Measurements from ENCODE around the gene ZFP69.

ZFP69 gene

DNA sequence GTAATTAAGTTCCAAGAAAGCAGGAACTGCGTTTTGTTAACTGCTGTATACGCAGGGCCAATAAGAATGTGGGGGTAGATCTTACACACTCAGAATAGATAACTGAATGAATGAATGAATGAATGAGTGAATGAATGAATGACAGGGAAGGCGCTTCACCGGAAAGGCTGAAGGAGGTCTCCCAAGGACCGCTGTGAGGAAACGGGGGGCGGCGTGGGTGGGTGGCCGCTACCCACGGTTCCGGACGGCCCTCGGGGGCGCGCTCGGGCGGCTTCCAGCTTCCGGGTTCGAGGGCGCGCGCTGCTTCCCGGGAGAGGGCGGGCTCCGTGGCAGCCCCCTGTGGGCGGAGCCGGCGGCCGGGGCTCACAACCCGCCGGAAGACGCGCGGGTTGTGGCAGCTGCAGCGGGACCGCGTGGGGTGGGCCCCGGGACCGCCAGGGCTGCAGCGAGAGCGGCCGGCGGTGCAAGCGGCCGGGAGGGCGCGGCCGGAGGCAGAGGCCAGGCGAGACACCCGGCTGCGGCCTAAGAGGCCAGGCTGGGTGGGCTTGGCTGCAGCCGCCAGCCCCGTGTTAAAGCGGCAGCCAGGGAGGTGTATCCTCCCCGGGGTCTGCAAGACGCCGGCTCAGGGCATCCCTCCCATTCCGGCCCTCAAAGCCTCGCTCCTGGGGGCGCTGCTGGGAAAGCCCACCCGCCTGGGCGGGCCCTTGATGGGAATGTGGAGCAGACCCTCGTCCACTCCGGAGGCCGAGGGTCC is at the start of gene ZFP69:
ZFP69 (plus strand) TSS at position 367 of the 754 bp plus-strand sequence. CDS start 2,072 bp downstream, outside the sequence.
- 0 out of 2 replicates have a peak, but pooled peaks cover 2% of the 10 kb centered on the region for H3K36me3 ChIP-seq (ENCODE audit: control insufficient read depth, insufficient read depth, low read length)
- no peaks in the 10 kb centered on the region for H3K27me3 ChIP-seq (replicated peaks; ENCODE audit: control insufficient read depth, insufficient read depth, low read length)
- H3K4me3 ChIP-seq (replicated peaks; ENCODE audit: low read depth, low read length), result peak within 1 kb of the TSS; percentile 84
- peak; percentile 90 for DNase-seq (ENCODE audit: extremely low read depth, insufficient read length)
- TF ChIP-seq, protein P1, sequence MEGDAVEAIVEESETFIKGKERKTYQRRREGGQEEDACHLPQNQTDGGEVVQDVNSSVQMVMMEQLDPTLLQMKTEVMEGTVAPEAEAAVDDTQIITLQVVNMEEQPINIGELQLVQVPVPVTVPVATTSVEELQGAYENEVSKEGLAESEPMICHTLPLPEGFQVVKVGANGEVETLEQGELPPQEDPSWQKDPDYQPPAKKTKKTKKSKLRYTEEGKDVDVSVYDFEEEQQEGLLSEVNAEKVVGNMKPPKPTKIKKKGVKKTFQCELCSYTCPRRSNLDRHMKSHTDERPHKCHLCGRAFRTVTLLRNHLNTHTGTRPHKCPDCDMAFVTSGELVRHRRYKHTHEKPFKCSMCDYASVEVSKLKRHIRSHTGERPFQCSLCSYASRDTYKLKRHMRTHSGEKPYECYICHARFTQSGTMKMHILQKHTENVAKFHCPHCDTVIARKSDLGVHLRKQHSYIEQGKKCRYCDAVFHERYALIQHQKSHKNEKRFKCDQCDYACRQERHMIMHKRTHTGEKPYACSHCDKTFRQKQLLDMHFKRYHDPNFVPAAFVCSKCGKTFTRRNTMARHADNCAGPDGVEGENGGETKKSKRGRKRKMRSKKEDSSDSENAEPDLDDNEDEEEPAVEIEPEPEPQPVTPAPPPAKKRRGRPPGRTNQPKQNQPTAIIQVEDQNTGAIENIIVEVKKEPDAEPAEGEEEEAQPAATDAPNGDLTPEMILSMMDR (IDR thresholded peaks at IDR 0.05; ENCODE audit: insufficient read depth, low read length, poor library complexity, severe bottlenecking), result no peak

DNA sequence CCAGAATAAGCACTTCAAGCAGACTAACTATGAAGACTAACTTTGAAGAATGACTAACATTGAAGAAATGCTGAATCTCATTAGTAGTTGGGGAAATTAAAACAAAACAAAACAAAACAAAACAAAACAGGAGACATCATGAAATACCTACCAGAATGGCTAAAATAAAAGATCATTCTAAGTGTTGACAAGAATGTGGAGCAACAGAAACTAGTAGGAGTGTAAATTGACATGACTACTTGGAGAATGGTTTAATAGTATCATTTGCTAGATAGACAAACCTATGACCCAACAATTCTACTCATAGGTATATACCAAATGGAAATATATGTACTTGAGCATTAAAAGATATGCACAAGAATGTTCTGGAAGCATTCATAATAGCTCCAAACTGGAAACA is 45.7 kb upstream of the ZFP69 start:
- Histone ChIP-seq H3K36me3 (ENCODE audit: control insufficient read depth, insufficient read depth, low read length) (no peaks in the 10 kb centered on the region; the same call in 1 of the 2 replicates), H3K4me3 (replicated peaks; ENCODE audit: low read depth, low read length) (no peak overlapping the region), H3K27me3 (replicated peaks; ENCODE audit: control insufficient read depth, insufficient read depth, low read length) (no peaks in the 10 kb centered on the region)
- TF ChIP-seq, protein P1 (IDR thresholded peaks at IDR 0.05; ENCODE audit: insufficient read depth, low read length, poor library complexity, severe bottlenecking), result no peak
- no peak for DNase-seq (ENCODE audit: extremely low read depth, insufficient read length)

DNA sequence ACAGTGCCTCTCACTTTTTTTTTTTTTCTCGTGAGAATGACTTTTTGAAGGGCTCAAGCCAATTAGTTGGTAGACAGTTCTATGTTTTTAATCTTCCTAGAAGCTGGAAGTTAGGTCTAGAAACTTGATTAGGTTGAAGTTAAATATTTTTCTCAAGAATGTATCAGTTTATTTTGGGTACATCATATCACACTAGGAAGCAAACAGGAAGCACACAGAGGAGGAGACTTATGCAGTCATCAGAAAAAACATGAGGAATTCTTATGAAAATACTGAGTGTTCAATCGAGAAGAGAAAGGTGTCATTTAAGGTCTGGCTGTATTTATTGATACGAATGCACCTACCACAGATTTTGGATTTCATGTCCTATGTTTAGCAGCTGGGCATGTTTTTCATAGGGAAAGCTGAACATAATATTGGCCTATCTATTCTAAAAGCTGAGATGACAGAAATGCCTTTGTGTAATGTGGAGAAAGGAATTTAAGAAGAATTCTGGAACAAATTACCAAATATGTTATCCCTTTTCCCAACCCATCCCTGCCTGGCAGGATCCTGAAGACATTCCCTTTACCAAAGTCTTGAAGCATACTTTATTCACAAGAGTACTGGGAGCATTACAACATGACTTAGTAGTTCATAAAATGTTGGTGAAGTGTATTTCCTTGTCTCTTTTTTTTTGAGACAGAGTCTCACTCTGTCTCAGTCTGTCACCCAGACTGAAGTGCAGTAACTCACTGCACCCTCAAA is 44.3 kb upstream of the ZFP69 start:
- Histone ChIP-seq H3K36me3 (ENCODE audit: control insufficient read depth, insufficient read depth, low read length) (no peaks in the 10 kb centered on the region; the same call in 1 of the 2 replicates), H3K27me3 (replicated peaks; ENCODE audit: control insufficient read depth, insufficient read depth, low read length) (no peaks in the 10 kb centered on the region), H3K4me3 (replicated peaks; ENCODE audit: low read depth, low read length) (no peak overlapping the region)
- TF ChIP-seq, protein P1 (IDR thresholded peaks at IDR 0.05; ENCODE audit: insufficient read depth, low read length, poor library complexity, severe bottlenecking), result no peak
- no peak for DNase-seq (ENCODE audit: extremely low read depth, insufficient read length)

DNA sequence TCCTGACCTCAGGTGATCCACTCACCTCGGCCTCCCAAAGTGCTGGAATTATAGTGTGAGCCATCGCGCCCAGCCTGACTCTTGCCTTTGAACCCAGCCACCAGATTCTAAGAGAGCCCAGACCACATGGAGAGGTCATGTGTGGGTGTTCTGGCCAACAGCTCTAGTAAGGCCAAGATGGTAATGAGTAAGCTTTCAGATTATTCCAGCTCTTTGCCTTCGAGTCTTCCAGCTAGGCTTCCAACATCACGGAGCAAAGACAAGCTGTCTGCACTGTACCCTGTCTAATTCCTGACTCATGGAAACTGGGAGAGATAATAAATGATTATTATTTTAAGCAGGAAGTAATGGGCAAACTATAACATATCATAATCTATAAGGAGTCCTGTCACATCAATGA is 41.6 kb upstream of the ZFP69 start:
- no peak for DNase-seq (ENCODE audit: extremely low read depth, insufficient read length)
- no peaks in the 10 kb centered on the region for H3K27me3 ChIP-seq (replicated peaks; ENCODE audit: control insufficient read depth, insufficient read depth, low read length)
- H3K4me3 ChIP-seq (replicated peaks; ENCODE audit: low read depth, low read length), result no peak overlapping the region
- H3K36me3 ChIP-seq (ENCODE audit: control insufficient read depth, insufficient read depth, low read length), result no peaks in the 10 kb centered on the region; the same call in 1 of the 2 replicates
- TF ChIP-seq, protein P1 (IDR thresholded peaks at IDR 0.05; ENCODE audit: insufficient read depth, low read length, poor library complexity, severe bottlenecking), result no peak

DNA sequence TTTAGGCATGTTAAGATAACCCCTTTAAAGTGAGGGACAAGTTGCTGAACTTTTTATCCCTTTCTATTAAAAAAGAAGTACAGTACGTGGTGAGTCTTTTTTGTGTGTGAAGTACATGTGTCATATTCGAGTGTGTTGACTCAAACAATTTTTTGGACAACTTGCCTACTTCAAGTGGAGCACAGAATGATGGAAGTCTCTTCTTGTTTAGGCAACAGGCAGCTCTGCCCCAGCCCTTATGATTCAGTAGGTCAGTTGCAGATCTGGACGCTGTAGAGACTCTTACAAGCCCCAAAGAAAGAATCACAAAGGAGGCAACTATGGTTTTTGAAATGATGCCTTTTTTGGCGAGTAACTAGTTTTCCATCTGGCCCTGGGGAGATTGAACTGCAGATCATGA is 41.2 kb upstream of the ZFP69 start:
- no peak for DNase-seq (ENCODE audit: extremely low read depth, insufficient read length)
- Histone ChIP-seq H3K27me3 (replicated peaks; ENCODE audit: control insufficient read depth, insufficient read depth, low read length) (no peaks in the 10 kb centered on the region), H3K4me3 (replicated peaks; ENCODE audit: low read depth, low read length) (no peak overlapping the region), H3K36me3 (ENCODE audit: control insufficient read depth, insufficient read depth, low read length) (no peaks in the 10 kb centered on the region; the same call in 1 of the 2 replicates)
- TF ChIP-seq, protein P1 (IDR thresholded peaks at IDR 0.05; ENCODE audit: insufficient read depth, low read length, poor library complexity, severe bottlenecking), result no peak

All from GM06990 (cell line).